ENCODE results near the gene RCBTB1.
"Not testable (repeated sequence)": the region's sequence is repeated elsewhere in the genome, so short reads cannot be mapped to it uniquely, and the experiment has no call there.

RCBTB1 gene

DNA sequence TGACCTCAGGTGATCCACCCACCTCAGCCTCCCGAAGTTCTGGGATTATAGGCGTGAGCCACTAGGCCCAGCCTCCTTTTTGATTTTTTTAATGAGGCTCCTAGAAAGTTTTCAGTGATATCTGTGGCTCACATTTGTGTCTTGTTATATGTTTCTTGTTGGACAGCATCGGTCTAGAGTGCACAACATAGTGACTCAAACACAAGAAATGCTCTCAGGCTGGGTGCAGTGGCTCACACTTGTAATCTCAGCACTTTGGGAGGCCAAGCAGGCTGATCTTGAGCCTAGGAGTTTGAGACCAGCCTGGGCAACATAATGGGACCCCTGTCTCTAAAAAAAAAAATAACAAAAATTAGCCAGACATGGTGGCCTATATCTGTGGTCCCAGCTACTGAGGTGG is 81.4 kb downstream of the RCBTB1 start:
- TF ChIP-seq, protein P1, sequence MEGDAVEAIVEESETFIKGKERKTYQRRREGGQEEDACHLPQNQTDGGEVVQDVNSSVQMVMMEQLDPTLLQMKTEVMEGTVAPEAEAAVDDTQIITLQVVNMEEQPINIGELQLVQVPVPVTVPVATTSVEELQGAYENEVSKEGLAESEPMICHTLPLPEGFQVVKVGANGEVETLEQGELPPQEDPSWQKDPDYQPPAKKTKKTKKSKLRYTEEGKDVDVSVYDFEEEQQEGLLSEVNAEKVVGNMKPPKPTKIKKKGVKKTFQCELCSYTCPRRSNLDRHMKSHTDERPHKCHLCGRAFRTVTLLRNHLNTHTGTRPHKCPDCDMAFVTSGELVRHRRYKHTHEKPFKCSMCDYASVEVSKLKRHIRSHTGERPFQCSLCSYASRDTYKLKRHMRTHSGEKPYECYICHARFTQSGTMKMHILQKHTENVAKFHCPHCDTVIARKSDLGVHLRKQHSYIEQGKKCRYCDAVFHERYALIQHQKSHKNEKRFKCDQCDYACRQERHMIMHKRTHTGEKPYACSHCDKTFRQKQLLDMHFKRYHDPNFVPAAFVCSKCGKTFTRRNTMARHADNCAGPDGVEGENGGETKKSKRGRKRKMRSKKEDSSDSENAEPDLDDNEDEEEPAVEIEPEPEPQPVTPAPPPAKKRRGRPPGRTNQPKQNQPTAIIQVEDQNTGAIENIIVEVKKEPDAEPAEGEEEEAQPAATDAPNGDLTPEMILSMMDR (IDR thresholded peaks at IDR 0.05; ENCODE audit: extremely low read depth, missing control alignments): no peak

DNA sequence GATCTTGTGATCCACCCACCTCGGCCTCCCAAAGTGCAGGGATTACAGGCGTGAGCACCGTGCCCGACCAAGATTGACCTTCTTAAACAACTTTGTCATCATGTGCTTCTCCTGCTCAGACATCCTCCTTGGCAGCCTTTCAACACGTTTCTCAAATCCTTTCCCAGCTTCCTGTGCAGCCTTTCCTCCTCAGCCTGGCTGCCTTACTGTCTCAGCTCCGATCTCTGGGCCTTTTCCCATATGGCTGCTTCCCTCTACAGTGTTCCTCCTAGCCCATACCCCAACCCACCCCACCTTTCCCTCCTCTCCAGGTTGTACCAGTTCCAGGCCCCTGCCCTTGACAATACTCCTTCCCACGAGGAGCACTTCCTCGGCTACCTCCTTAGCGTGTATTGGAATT is 82.4 kb downstream of the RCBTB1 start:
- no peak for DNase-seq (ENCODE audit: low spot score)
- TF ChIP-seq, protein P1 (IDR thresholded peaks at IDR 0.05; ENCODE audit: extremely low read depth, missing control alignments): no peak

More for the DNA sequence above, 81.4 kb downstream of the RCBTB1 start:
- no peak for DNase-seq (ENCODE audit: low spot score)

DNA sequence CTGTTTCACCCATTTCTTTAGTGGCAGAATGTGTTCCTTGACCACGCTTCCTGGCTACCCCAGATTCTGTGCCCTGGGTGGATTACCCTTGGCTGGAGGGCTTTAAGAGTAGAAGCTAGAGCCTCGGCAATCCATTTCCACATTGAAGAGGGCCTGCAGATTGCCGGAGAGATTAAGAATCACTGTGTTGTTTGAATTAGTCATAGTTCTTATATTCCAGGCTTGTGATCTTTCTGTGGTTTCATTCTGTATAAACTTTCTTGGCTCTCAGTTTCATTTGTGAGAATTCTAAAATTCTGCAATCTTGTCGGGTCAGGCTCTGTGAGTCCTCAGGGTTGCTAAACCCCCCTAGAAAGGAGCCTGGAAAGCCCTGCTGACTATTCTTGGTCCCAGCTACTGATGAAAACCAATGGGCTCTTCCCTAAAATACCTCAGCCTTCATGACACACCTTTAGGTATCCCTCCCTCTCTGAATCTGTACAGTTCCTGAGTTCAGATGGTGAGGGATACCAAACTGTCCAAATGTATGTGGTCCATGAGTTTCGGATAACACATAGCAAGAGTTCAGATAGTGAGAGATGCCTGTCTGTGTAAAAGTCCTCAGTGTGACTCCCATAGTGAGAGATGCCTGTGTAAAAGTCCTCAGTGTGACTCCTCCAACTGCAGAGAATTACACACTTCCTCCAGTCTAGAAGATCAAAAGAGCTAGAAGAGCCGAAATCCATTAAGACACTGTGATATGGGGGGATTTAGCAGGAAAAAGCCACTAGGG is 85.3 kb downstream of the RCBTB1 start:
- peak; percentile 18 for DNase-seq (ENCODE audit: low spot score)

DNA sequence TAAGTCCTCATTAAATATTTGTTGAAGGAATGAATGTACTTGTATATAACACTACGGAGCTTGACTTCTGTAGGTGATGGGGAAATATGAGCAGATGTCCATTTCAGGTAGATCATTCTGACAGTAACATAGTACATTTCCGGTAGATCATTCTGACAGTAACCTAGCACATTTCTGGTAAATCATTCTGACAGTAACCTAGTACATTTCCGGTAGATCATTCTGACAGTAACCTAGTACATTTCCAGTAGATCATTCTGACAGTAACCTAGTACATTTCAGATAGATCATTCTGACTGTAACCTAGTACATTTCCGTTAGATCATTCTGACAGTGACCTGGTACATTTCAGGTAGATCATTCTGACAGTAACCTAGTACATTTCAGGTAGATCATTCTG is 87.2 kb downstream of the RCBTB1 start:
- no peak for DNase-seq (ENCODE audit: low spot score)
- TF ChIP-seq, protein P1 (IDR thresholded peaks at IDR 0.05; ENCODE audit: extremely low read depth, missing control alignments): no peak

More for the DNA sequence above, 85.3 kb downstream of the RCBTB1 start:
- TF ChIP-seq, protein P1 (IDR thresholded peaks at IDR 0.05; ENCODE audit: extremely low read depth, missing control alignments): no peak

DNA sequence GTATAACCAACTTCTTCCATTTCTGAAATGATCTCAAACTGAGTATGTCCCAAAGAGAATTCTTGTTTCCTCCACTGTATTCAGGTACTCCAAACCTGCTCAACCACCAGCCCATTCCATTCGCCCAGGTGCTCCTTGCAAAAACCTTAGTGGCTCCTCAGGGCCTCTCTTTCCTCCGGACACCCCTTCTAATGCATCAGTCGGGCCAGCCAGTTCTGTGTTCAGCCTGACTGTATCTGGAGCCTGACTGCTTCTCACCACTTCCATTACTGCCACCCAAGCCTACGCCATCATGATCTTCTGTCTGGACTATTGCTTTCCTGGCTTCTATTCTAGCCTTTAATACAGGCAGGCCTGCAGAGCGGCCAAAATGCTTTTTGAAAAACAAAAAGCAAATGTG is 88.1 kb downstream of the RCBTB1 start:
- DNase-seq (ENCODE audit: low spot score): peak; percentile 14
- TF ChIP-seq, protein P1 (IDR thresholded peaks at IDR 0.05; ENCODE audit: extremely low read depth, missing control alignments): no peak

DNA sequence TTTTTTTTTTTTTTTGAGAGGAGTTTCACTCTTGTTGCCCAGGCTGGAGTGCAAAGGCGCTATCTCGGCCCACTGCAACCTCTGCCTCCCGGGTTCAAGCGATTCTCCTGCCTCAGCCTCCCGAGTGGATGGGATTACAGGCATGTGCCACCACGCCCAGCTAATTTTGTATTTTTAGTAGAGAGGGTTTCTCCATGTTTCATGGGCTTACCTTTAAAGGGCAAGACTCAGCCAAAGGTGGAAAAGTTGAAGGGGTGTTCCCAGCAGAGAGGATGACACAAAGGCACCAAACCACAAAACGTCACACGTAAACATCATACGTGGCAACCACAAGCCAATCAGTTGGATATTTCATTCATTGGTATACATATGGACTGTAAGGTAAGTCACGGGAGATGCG is 88.5 kb downstream of the RCBTB1 start:
- DNase-seq (ENCODE audit: low spot score): not testable (repeated sequence)

DNA sequence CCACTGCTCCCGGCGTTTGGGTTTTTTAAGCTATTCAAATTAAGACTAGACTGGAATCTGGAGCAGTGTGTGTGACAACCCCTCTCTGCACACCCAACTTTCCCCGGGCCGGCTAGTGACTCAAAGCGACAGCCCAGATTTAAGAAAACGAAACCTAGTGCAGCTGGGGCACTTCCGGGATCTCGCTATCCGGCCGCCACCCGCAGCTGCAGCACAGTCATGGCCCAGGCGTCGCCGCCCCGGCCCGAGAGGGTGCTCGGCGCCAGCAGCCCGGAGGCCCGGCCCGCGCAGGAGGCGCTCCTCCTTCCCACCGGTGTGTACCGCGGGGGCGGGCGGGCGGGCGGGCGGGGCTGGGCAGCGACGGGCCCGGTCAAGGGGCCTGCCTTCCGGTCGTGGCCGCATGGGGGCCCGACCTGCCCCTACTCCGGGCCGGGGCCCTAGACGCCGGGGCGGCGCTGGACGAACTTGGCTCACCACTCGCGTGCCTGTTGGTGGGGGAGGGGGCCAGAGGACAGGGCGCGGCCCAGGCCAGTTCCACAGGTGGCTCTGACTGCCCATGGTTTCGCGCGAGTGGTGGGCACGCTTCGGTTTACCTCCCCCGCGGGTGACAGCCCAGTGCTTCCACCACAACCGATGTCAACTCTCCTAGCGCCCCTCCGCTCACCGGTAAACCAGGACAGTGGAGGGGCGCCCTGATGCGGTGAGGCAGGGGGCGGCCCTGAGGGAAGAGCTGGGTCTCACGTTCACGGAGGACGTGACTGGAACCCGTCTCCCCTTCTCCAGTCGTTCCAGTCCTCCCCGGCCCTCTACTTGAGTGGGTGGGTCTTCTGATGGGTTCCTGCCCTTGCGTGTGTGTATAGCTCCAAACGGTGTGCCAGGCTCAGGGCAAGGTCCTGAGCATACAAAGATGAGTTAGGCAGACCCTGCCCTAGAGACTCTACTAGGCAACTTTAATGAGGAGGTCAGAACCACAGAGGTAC is 89.3 kb downstream of the RCBTB1 start, which contains the start of gene PHF11:
TSS of gene PHF11 (plus strand) at position 171 of the 980 bp plus-strand sequence. CDS start at position 220, 49 bp downstream.
- TF ChIP-seq, protein P1 (IDR thresholded peaks at IDR 0.05; ENCODE audit: extremely low read depth, missing control alignments): no peak
- peak; percentile 94 for DNase-seq (ENCODE audit: low spot score)
